CD14-positive monocyte (primary cell): Measurements from ENCODE around the gene NAP1L4. TPM values are rescaled to one million over a fixed set of nuclear protein-coding genes. Genes with fewer than 3 reads are reported as not detected.

ENCODE experiments used
- DNase-seq, 3 donors: peaks; one replicate each; pipeline ENCODE4 v3.0.0-alpha.2; 2011 to 2022
- H2AFZ ChIP-seq: 2 replicates; pipeline ENCODE4 v1.6.0; 2012; ENCODE audit warnings: mild to moderate bottlenecking, low read depth, low read length, inconsistent platforms; ENCODE audit not compliant: insufficient read depth, poor library complexity, severe bottlenecking
- H3K27ac ChIP-seq, 2 donors: 1 replicate in 1 of 2; 2 replicates in 1 of 2; pipeline ENCODE4 v1.5.1; 2012 to 2013; ENCODE audit warnings: low read length in 2 of 2, control low read depth in 1 of 2, inconsistent platforms in 1 of 2, low read depth in 1 of 2, mild to moderate bottlenecking in 1 of 2
- H3K27me3 ChIP-seq, 2 donors: one replicate each; pipeline versions ENCODE4 v1.6.0 to v1.6.1; 2011 to 2013; ENCODE audit warnings: low read length in 2 of 2; ENCODE audit not compliant: control insufficient read depth in 2 of 2, insufficient read depth in 2 of 2
- H3K36me3 ChIP-seq, 2 donors: replicated peaks in 1 of 2; 1 replicate in 1 of 2; 2 replicates in 1 of 2; pipeline versions ENCODE4 v1.5.1 to v1.6.1; 2012 to 2013; ENCODE audit warnings: low read length in 2 of 2, control low read depth in 1 of 2, inconsistent platforms in 1 of 2, mild to moderate bottlenecking in 1 of 2; ENCODE audit not compliant: insufficient read depth in 2 of 2, control insufficient read depth in 1 of 2
- H3K4me1 ChIP-seq, 2 donors: 1 replicate in 1 of 2; 2 replicates in 1 of 2; pipeline versions ENCODE4 v1.5.1 to v1.6.1; 2012 to 2013; ENCODE audit warnings: low read length in 2 of 2, control low read depth in 1 of 2, inconsistent platforms in 1 of 2, mild to moderate bottlenecking in 1 of 2, moderate library complexity in 1 of 2; ENCODE audit not compliant: insufficient read depth in 2 of 2, control insufficient read depth in 1 of 2
- H3K4me2 ChIP-seq: replicated peaks from 2 replicates; pipeline ENCODE3; 2012; ENCODE audit warnings: low read length, moderate library complexity, mild to moderate bottlenecking; ENCODE audit not compliant: poor library complexity, severe bottlenecking; ENCODE audit errors: extremely low read depth
- H3K4me3 ChIP-seq, 3 experiments: fragments of 200-600 bp in 1 of 3; sonication (generic) in 1 of 3; replicated peaks in 1 of 3; 1 replicate in 2 of 3; 2 replicates in 1 of 3; pipeline ENCODE4 v1.5.1; 2011 to 2013; ENCODE audit warnings: low read length in 3 of 3, mild to moderate bottlenecking in 3 of 3, control low read depth in 2 of 3, low read depth in 2 of 3, inconsistent platforms in 1 of 3, moderate library complexity in 1 of 3
- H3K79me2 ChIP-seq: 2 replicates; pipeline ENCODE4 v1.6.0; 2012; ENCODE audit warnings: mild to moderate bottlenecking, control low read depth, inconsistent platforms, low read length, moderate library complexity; ENCODE audit not compliant: insufficient read depth
- H3K9ac ChIP-seq: 2 replicates; pipeline ENCODE4 v1.6.0; 2017; ENCODE audit warnings: low read length, mild to moderate bottlenecking; ENCODE audit not compliant: insufficient read depth, poor library complexity, severe bottlenecking
- H3K9me3 ChIP-seq, 2 donors: replicated peaks in 1 of 2; 1 replicate in 1 of 2; 2 replicates in 1 of 2; pipeline versions ENCODE4 v1.5.1 to v1.6.1; 2012 to 2013; ENCODE audit warnings: low read length in 2 of 2, control low read depth in 1 of 2; ENCODE audit not compliant: control insufficient read depth in 1 of 2, insufficient read depth in 1 of 2
- H4K20me1 ChIP-seq: 2 replicates; pipeline ENCODE4 v1.6.0; 2012; ENCODE audit warnings: mild to moderate bottlenecking, low read length, control low read depth, moderate library complexity; ENCODE audit not compliant: insufficient read depth
- H3K27ac Mint-ChIP-seq, 7 donors: one replicate each; pipeline ENCODE4 v1.8.0; 2020; ENCODE audit warnings: mild to moderate bottlenecking in 7 of 7, mixed read lengths in 7 of 7, moderate library complexity in 6 of 7, inconsistent platforms in 2 of 7
- H3K27me3 Mint-ChIP-seq, 3 donors: one replicate each; pipeline ENCODE4 v1.8.0; 2021 to 2022; ENCODE audit warnings: low read depth in 3 of 3, mild to moderate bottlenecking in 3 of 3, mixed read lengths in 3 of 3, moderate library complexity in 3 of 3, inconsistent platforms in 1 of 3
- H3K36me3 Mint-ChIP-seq, 2 donors: one replicate each; pipeline ENCODE4 v1.8.0; 2020; ENCODE audit warnings: mixed read lengths in 2 of 2, inconsistent platforms in 1 of 2, mild to moderate bottlenecking in 1 of 2
- H3K4me1 Mint-ChIP-seq: one replicate; pipeline ENCODE4 v1.8.0; 2020; ENCODE audit warnings: mild to moderate bottlenecking, mixed read lengths
- H3K4me3 Mint-ChIP-seq, 2 donors: one replicate each; pipeline ENCODE4 v1.8.0; 2020; ENCODE audit warnings: mild to moderate bottlenecking in 2 of 2, mixed read lengths in 2 of 2, moderate library complexity in 1 of 2
- H3K9me3 Mint-ChIP-seq, 7 donors: one replicate each; pipeline ENCODE4 v1.8.0; 2020 to 2022; ENCODE audit warnings: mixed read lengths in 7 of 7, mild to moderate bottlenecking in 6 of 7, moderate library complexity in 6 of 7, inconsistent platforms in 2 of 7
- WGBS: methylation state at CpG from one replicate; pipeline ENCODE4 v1.1.5; 2013; ENCODE audit warnings: missing lambda C conversion rate; ENCODE audit not compliant: insufficient coverage; 5-methylcytosine and 5-hydroxymethylcytosine counted together
- intact Hi-C, 2 donors: fragments of 100-400 bp; cut with micrococcal nuclease; formaldehyde crosslinking; loops; one replicate each; pipeline versions ENCODE4 v1.15.0 to v1.15.1; 2023
- polyA plus RNA-seq, 3 donors: library from polyadenylated mRNA; depleted of rRNA in 1 of 3; unstranded in 2 of 3; stranded (reverse) in 1 of 3; fragments of 300-500 nt in 2 of 3; fragments of >200 nt in 1 of 3; fragmentation: Illumina TruSeq in 2 of 3; gene quantifications; 1 replicate in 2 of 3; 2 replicates in 1 of 3; pipeline ENCODE4 v1.2.3, GENCODE V29; 2012 to 2021
- TF ChIP-seq, protein P1 (sequence below): fragments of 200-600 bp; IDR thresholded peaks from one replicate; pipeline ENCODE4 v1.8.0; 2022; ENCODE audit warnings: antibody characterized with exemption, mild to moderate bottlenecking

The NAP1L4 gene
- polyA plus RNA-seq, 3 donors = 42.1 to 44.9 (median 44.9) TPM

DNA sequence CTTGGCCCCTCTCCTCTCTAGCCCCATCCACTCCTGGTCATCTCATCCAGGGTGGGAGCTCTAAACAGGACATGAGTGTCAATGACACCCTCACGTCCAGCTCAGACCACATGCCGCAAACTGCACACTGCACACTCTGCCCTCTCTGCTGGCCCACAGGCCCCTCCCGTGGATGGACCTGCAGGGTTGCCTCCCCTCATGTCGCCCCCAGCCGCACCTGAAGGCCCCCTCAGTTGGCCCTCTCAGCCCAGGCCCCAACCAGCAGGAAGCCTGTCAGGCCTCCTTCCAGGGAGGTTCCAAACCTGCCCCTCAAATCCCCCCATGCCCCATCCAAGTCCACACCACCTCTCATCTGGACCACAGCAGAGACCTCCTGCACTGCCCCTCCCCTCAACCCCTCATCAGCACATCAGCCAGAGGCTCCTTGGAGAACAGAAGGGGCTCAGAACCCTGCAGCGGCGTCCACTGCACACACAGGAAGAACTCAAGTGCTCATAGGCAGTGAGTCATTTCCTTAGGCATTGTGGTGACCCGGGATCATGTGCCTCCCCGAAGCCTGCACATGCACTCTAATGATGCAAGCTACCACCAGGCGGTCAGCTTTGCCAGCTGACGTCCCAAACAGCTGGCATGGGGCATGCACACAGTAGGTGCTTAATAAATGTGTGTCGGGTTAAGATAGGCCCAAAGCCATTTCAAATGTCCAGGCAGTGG lies 93.6 kb downstream of the NAP1L4 start:
- H3K9me3 Mint-ChIP-seq = peaks cover 0 to 2% (median 0%) of the 10 kb centered on the region in 7 donors
- peak overlapping the region; percentile 74 for H3K4me2 ChIP-seq
- peaks cover 10 to 20% of the 10 kb centered on the region in 2 donors for H3K36me3 Mint-ChIP-seq
- H3K36me3 ChIP-seq = no peaks in the 10 kb centered on the region
- peak; percentile 94 to 98 (median 96) for DNase-seq
- TF ChIP-seq, protein P1, sequence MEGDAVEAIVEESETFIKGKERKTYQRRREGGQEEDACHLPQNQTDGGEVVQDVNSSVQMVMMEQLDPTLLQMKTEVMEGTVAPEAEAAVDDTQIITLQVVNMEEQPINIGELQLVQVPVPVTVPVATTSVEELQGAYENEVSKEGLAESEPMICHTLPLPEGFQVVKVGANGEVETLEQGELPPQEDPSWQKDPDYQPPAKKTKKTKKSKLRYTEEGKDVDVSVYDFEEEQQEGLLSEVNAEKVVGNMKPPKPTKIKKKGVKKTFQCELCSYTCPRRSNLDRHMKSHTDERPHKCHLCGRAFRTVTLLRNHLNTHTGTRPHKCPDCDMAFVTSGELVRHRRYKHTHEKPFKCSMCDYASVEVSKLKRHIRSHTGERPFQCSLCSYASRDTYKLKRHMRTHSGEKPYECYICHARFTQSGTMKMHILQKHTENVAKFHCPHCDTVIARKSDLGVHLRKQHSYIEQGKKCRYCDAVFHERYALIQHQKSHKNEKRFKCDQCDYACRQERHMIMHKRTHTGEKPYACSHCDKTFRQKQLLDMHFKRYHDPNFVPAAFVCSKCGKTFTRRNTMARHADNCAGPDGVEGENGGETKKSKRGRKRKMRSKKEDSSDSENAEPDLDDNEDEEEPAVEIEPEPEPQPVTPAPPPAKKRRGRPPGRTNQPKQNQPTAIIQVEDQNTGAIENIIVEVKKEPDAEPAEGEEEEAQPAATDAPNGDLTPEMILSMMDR = no peak
- H3K27ac ChIP-seq = peak overlapping the region; percentile 95 to 98
- H3K9ac ChIP-seq = peak overlapping the region; percentile 69
- no peaks in the 10 kb centered on the region for H3K27me3 ChIP-seq
- peaks cover 59 to 64% of the 10 kb centered on the region in 2 donors for H3K4me1 ChIP-seq
- H3K4me3 Mint-ChIP-seq = peak overlapping the region; percentile 76 to 89
- H3K27me3 Mint-ChIP-seq = peaks cover 3 to 12% (median 10%) of the 10 kb centered on the region in 3 donors
- intact Hi-C loops = loop anchor here (2.0 to 5.0 kb wide), 2 partner anchors 30 to 34 kb away; partner anchors contain the start of gene PHLDA2 (in 1 of the 2)
- H3K4me3 ChIP-seq = peak overlapping the region in 2 of 3 experiments; percentile 1 to 70
- peaks cover 57% of the 10 kb centered on the region for H3K4me1 Mint-ChIP-seq
- WGBS = 16% methylated on average over 11 of the region's 12 CpGs
- peaks cover 6% of the 10 kb centered on the region for H3K79me2 ChIP-seq
- no peaks in the 10 kb centered on the region for H4K20me1 ChIP-seq
- H2AFZ ChIP-seq = no peak overlapping the region
- H3K9me3 ChIP-seq = no peaks in the 10 kb centered on the region
- peak overlapping the region; percentile 98 to 100 (median 99) for H3K27ac Mint-ChIP-seq

DNA sequence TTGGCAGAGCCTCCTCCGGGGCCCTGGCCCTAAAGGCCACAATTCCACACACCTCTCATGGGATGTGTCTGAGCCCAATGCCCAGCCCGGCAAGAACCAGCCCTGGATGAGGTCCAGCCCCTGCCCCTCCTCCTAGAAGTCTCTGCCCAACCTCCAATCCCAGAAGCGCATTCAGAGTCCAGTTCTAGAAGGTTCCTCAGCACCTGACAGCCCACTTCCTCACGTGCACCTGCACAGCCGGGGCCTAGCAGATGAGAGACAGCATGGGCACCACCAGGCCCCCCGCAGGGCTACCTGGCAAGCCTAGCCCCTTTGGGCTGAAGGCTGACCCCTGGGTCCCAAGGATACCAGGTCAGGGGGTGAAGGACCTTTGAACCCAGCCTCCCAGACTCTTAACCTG lies 95.1 kb downstream of the NAP1L4 start:
- Histone ChIP-seq H3K4me3 (no peak overlapping the region), H3K4me2 (no peak overlapping the region), H3K9ac (no peak overlapping the region), H4K20me1 (no peaks in the 10 kb centered on the region), H3K79me2 (no peaks in the 10 kb centered on the region), H3K27me3 (no peaks in the 10 kb centered on the region), H3K36me3 (no peaks in the 10 kb centered on the region), H3K27ac (no peak overlapping the region), H3K4me1 (peaks cover 61 to 63% of the 10 kb centered on the region in 2 donors), H3K9me3 (no peaks in the 10 kb centered on the region), H2AFZ (no peak overlapping the region)
- peaks cover 9 to 18% of the 10 kb centered on the region in 2 donors for H3K36me3 Mint-ChIP-seq
- intact Hi-C loops = loop anchor here in 1 of 2 donors (5.0 kb wide), 1 partner anchor 35 kb away; no protein-coding TSS in a partner anchor
- DNase-seq = no peak
- H3K4me1 Mint-ChIP-seq = peaks cover 57% of the 10 kb centered on the region
- peaks cover 4 to 12% (median 10%) of the 10 kb centered on the region in 3 donors for H3K27me3 Mint-ChIP-seq
- no peak overlapping the region for H3K4me3 Mint-ChIP-seq
- TF ChIP-seq, protein P1 = no peak
- peaks cover 0 to 2% (median 0%) of the 10 kb centered on the region in 7 donors for H3K9me3 Mint-ChIP-seq
- H3K27ac Mint-ChIP-seq = peak overlapping the region in 4 of 7 donors; percentile 19 to 99 (median 74)
- WGBS = 92% methylated on average over 6 of the region's 6 CpGs
